Mesenchymal stem cell (in vitro differentiated cells and primary cell): Measurements from ENCODE around the gene TNFRSF25.
A peak's percentile ranks its signal among the peaks of the same experiment; 100 is the strongest.

ENCODE experiments used
- DNase-seq: peaks from one replicate; pipeline ENCODE4 v3.0.0-alpha.2; 2013
- H2AFZ ChIP-seq: one replicate; pipeline ENCODE4 v1.6.1; 2013; ENCODE audit warnings: low read depth, mild to moderate bottlenecking, control low read depth, inconsistent platforms, low read length, moderate library complexity
- H2AK5ac ChIP-seq: 2 replicates; pipeline ENCODE4 v1.6.1; 2013; ENCODE audit warnings: low read length, moderate library complexity, mild to moderate bottlenecking, inconsistent platforms; ENCODE audit not compliant: severe bottlenecking
- H2BK120ac ChIP-seq: one replicate; pipeline ENCODE4 v1.6.1; 2013; ENCODE audit warnings: low read depth, mild to moderate bottlenecking, inconsistent platforms, low read length, moderate library complexity
- H2BK12ac ChIP-seq, 2 experiments: one replicate each; pipeline ENCODE4 v1.6.1; 2013; ENCODE audit warnings: inconsistent platforms in 2 of 2, low read length in 2 of 2, mild to moderate bottlenecking in 2 of 2, moderate library complexity in 2 of 2, control low read depth in 1 of 2
- H2BK15ac ChIP-seq: one replicate; pipeline ENCODE4 v1.6.1; 2013; ENCODE audit warnings: mild to moderate bottlenecking, low read depth, inconsistent platforms; ENCODE audit not compliant: poor library complexity, severe bottlenecking
- H2BK5ac ChIP-seq: 2 replicates; pipeline ENCODE4 v1.6.1; 2013; ENCODE audit warnings: low read depth, mild to moderate bottlenecking, low read length, control low read depth, inconsistent platforms; ENCODE audit not compliant: poor library complexity, severe bottlenecking
- H3K14ac ChIP-seq, 2 experiments: one replicate each; pipeline ENCODE4 v1.6.1; 2013; ENCODE audit warnings: inconsistent platforms in 2 of 2, low read length in 2 of 2, control low read depth in 1 of 2, mild to moderate bottlenecking in 1 of 2, moderate library complexity in 1 of 2
- H3K18ac ChIP-seq, 2 experiments: one replicate each; pipeline ENCODE4 v1.6.1; 2013; ENCODE audit warnings: inconsistent platforms in 2 of 2, low read length in 2 of 2, control low read depth in 1 of 2, low read depth in 1 of 2, mild to moderate bottlenecking in 1 of 2
- H3K23ac ChIP-seq, 2 experiments: one replicate each; pipeline ENCODE4 v1.6.1; 2013; ENCODE audit warnings: inconsistent platforms in 2 of 2, low read length in 2 of 2, mild to moderate bottlenecking in 2 of 2, moderate library complexity in 2 of 2, control low read depth in 1 of 2
- H3K27ac ChIP-seq: 2 replicates; pipeline ENCODE4 v1.5.1; 2013; ENCODE audit warnings: mild to moderate bottlenecking, moderate library complexity, low read length, control low read depth, inconsistent platforms; ENCODE audit not compliant: poor library complexity, severe bottlenecking
- H3K27me3 ChIP-seq, 2 experiments: 2 replicates each; pipeline versions ENCODE4 v1.6.1 to v1.7.0; 2013; ENCODE audit warnings: low read length in 2 of 2, mild to moderate bottlenecking in 2 of 2, moderate library complexity in 2 of 2, control low read depth in 1 of 2, inconsistent platforms in 1 of 2; ENCODE audit not compliant: control insufficient read depth in 1 of 2, insufficient read depth in 1 of 2
- H3K36me3 ChIP-seq, 2 experiments: 2 replicates each; pipeline versions ENCODE4 v1.6.1 to v1.7.0; 2013; ENCODE audit warnings: low read length in 2 of 2, control low read depth in 1 of 2, inconsistent platforms in 1 of 2, low read depth in 1 of 2, mild to moderate bottlenecking in 1 of 2; ENCODE audit not compliant: insufficient read depth in 2 of 2, control insufficient read depth in 1 of 2
- H3K4ac ChIP-seq, 2 experiments: one replicate each; pipeline ENCODE4 v1.6.1; 2013; ENCODE audit warnings: inconsistent platforms in 2 of 2, low read length in 2 of 2, mild to moderate bottlenecking in 2 of 2, moderate library complexity in 2 of 2, control low read depth in 1 of 2, low read depth in 1 of 2
- H3K4me1 ChIP-seq: 2 replicates; pipeline ENCODE4 v1.6.1; 2013; ENCODE audit warnings: low read depth, low read length, control low read depth; ENCODE audit not compliant: control insufficient read depth, insufficient read depth
- H3K4me2 ChIP-seq: 2 replicates; pipeline ENCODE4 v1.6.1; 2013; ENCODE audit warnings: low read length, mild to moderate bottlenecking, inconsistent platforms; ENCODE audit not compliant: poor library complexity, severe bottlenecking
- H3K4me3 ChIP-seq, 2 experiments: 2 replicates each; pipeline versions ENCODE4 v1.5.1 to v1.7.0; 2013; ENCODE audit warnings: low read length in 2 of 2, mild to moderate bottlenecking in 2 of 2, control low read depth in 1 of 2, low read depth in 1 of 2; ENCODE audit not compliant: insufficient read depth in 1 of 2
- H3K79me1 ChIP-seq: replicated peaks from 2 replicates; pipeline ENCODE4 v1.6.1; 2013; ENCODE audit warnings: mild to moderate bottlenecking, control low read depth, low read length, inconsistent platforms; ENCODE audit not compliant: poor library complexity, severe bottlenecking
- H3K9ac ChIP-seq: 2 replicates; pipeline ENCODE4 v1.7.0; 2013; ENCODE audit warnings: mild to moderate bottlenecking, low read length, moderate library complexity
- H3K9me3 ChIP-seq: 2 replicates; pipeline ENCODE4 v1.7.0; 2013; ENCODE audit warnings: mild to moderate bottlenecking, low read length; ENCODE audit not compliant: control insufficient read depth
- H4K8ac ChIP-seq: one replicate; pipeline ENCODE4 v1.6.1; 2013; ENCODE audit warnings: inconsistent platforms, mild to moderate bottlenecking, low read length, moderate library complexity
- H4K91ac ChIP-seq: one replicate; pipeline ENCODE4 v1.6.1; 2013; ENCODE audit warnings: mild to moderate bottlenecking, low read length, inconsistent platforms
- WGBS: methylation state at CpG from one replicate; pipeline ENCODE4 v1.1.7; 2013; ENCODE audit warnings: mixed read lengths; 5-methylcytosine and 5-hydroxymethylcytosine counted together

TNFRSF25 gene

GRCh38 chr1:6504887-6505286 is 38.9 kb upstream of the TNFRSF25 start:
- H2BK12ac ChIP-seq, result no peak overlapping the region
- no peak overlapping the region for H3K18ac ChIP-seq
- H3K27me3 ChIP-seq, result peaks cover 0 to 43% of the 10 kb centered on the region in 2 experiments
- H3K14ac ChIP-seq, result no peak overlapping the region
- H4K8ac ChIP-seq, result no peak overlapping the region
- no peak overlapping the region for H2BK120ac ChIP-seq
- no peak overlapping the region for H3K27ac ChIP-seq
- no peak overlapping the region for H2AK5ac ChIP-seq
- H3K4me2 ChIP-seq, result no peak overlapping the region
- no peaks in the 10 kb centered on the region for H3K9me3 ChIP-seq
- no peak overlapping the region for H3K4ac ChIP-seq
- H3K23ac ChIP-seq, result no peak overlapping the region
- WGBS, result 96% methylated on average over 15 of the region's 15 CpGs
- no peak overlapping the region for H2AFZ ChIP-seq
- no peaks in the 10 kb centered on the region for H3K79me1 ChIP-seq
- H4K91ac ChIP-seq, result no peak overlapping the region
- H3K4me3 ChIP-seq, result no peak overlapping the region
- H2BK15ac ChIP-seq, result no peak overlapping the region
- H3K9ac ChIP-seq, result no peak overlapping the region
- peaks cover 8% of the 10 kb centered on the region for H3K4me1 ChIP-seq
- no peaks in the 10 kb centered on the region for H3K36me3 ChIP-seq
- no peak overlapping the region for H2BK5ac ChIP-seq
- no peak for DNase-seq

GRCh38 chr1:6503884-6504602 is 38.1 kb upstream of the TNFRSF25 start:
- H3K79me1 ChIP-seq, result no peaks in the 10 kb centered on the region
- DNase-seq, result no peak
- H3K4me3 ChIP-seq, result no peak overlapping the region
- H4K91ac ChIP-seq, result no peak overlapping the region
- H3K27me3 ChIP-seq, result peaks cover 0 to 40% of the 10 kb centered on the region in 2 experiments
- no peak overlapping the region for H3K27ac ChIP-seq
- no peak overlapping the region for H2BK12ac ChIP-seq
- no peak overlapping the region for H2AK5ac ChIP-seq
- no peak overlapping the region for H3K9ac ChIP-seq
- no peak overlapping the region for H3K23ac ChIP-seq
- no peak overlapping the region for H2AFZ ChIP-seq
- H3K4ac ChIP-seq, result no peak overlapping the region
- H3K4me2 ChIP-seq, result no peak overlapping the region
- H2BK5ac ChIP-seq, result no peak overlapping the region
- no peak overlapping the region for H3K18ac ChIP-seq
- no peaks in the 10 kb centered on the region for H3K36me3 ChIP-seq
- H4K8ac ChIP-seq, result no peak overlapping the region
- no peak overlapping the region for H2BK15ac ChIP-seq
- no peaks in the 10 kb centered on the region for H3K9me3 ChIP-seq
- H2BK120ac ChIP-seq, result no peak overlapping the region
- no peak overlapping the region for H3K14ac ChIP-seq
- WGBS, result 84% methylated on average over 20 of the region's 20 CpGs
- peaks cover 8% of the 10 kb centered on the region for H3K4me1 ChIP-seq

GRCh38 chr1:6502000-6502891 is 36.3 kb upstream of the TNFRSF25 start:
- no peak overlapping the region for H2AK5ac ChIP-seq
- no peaks in the 10 kb centered on the region for H3K79me1 ChIP-seq
- H3K27me3 ChIP-seq, result peaks cover 0 to 33% of the 10 kb centered on the region in 2 experiments
- no peak overlapping the region for H3K23ac ChIP-seq
- no peak overlapping the region for H3K18ac ChIP-seq
- H2BK5ac ChIP-seq, result no peak overlapping the region
- no peak overlapping the region for H3K27ac ChIP-seq
- H3K4ac ChIP-seq, result peak overlapping the region in 1 of 2 experiments; percentile 46
- H3K9ac ChIP-seq, result no peak overlapping the region
- no peak overlapping the region for H3K4me2 ChIP-seq
- H3K9me3 ChIP-seq, result no peaks in the 10 kb centered on the region
- no peak for DNase-seq
- H2BK15ac ChIP-seq, result no peak overlapping the region
- H2BK12ac ChIP-seq, result no peak overlapping the region
- 93% methylated on average over 31 of the region's 31 CpGs for WGBS
- no peak overlapping the region for H2BK120ac ChIP-seq
- H3K4me1 ChIP-seq, result peaks cover 12% of the 10 kb centered on the region
- H3K14ac ChIP-seq, result no peak overlapping the region
- H3K4me3 ChIP-seq, result no peak overlapping the region
- H4K8ac ChIP-seq, result no peak overlapping the region
- H2AFZ ChIP-seq, result no peak overlapping the region
- no peak overlapping the region for H4K91ac ChIP-seq
- no peaks in the 10 kb centered on the region for H3K36me3 ChIP-seq

GRCh38 chr1:6501279-6501813 is 35.4 kb upstream of the TNFRSF25 start:
- H3K27me3 ChIP-seq, result peaks cover 0 to 25% of the 10 kb centered on the region in 2 experiments

More at GRCh38 chr1:6501279-6501813, 35.4 kb upstream of the TNFRSF25 start:
- Histone ChIP-seq H2BK12ac (no peak overlapping the region), H3K23ac (no peak overlapping the region), H2BK15ac (no peak overlapping the region), H3K9me3 (no peaks in the 10 kb centered on the region), H3K79me1 (peaks cover 3% of the 10 kb centered on the region), H2AK5ac (no peak overlapping the region), H2BK5ac (no peak overlapping the region), H3K9ac (no peak overlapping the region), H3K4ac (no peak overlapping the region), H3K14ac (no peak overlapping the region), H2AFZ (no peak overlapping the region), H2BK120ac (no peak overlapping the region), H3K4me1 (peaks cover 12% of the 10 kb centered on the region), H4K91ac (no peak overlapping the region), H3K4me3 (no peak overlapping the region), H3K27ac (no peak overlapping the region), H3K4me2 (no peak overlapping the region), H4K8ac (no peak overlapping the region), H3K36me3 (no peaks in the 10 kb centered on the region), H3K18ac (no peak overlapping the region)
- 73% methylated on average over 9 of the region's 10 CpGs for WGBS
- DNase-seq, result no peak
